ENCODE measurements around the gene UROC1. TPM values are rescaled to one million over a fixed set of nuclear protein-coding genes. Genes with fewer than 3 reads are reported as not detected.

Gene UROC1
- total RNA-seq, 1 experiment from 2014 or later = not detected

GRCh38 chr3:126452213-126452612 lies 65.4 kb downstream of the UROC1 start:
- POLR2A ChIA-PET = no interaction called here
- no peak overlapping the region for H3K27ac Mint-ChIP-seq (ENCODE audit: unreplicated experiment)
- no TSS peak for BruUV-seq (replicated peaks)

DNA sequence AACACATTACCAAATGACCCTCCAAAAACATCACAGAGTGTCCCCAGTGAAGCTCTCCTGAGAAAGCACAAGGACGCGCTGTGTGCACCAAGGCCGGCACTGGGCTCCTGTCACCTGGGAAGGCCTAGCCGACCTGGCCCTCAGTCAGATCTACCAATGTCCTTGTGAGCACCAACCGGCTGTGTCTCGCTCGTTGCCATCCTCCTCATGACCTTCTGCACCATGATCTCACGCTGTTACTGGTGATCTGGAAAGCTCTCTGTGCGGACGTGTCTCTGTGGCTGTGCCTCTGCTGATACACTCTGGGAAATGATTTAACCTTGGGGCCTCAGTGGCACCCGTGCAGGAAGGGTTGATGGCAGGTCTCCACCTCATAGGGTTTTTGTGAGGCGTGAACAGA lies 66.1 kb downstream of the UROC1 start:
- H3K36me3 ChIP-seq (ENCODE audit: control insufficient read depth, insufficient read depth, low read length) = no peaks in the 10 kb centered on the region; the same call in none of the 2 replicates
- no TSS peak for BruUV-seq (replicated peaks)
- Mint-ChIP-seq H3K4me1 (ENCODE audit: low read depth, unreplicated experiment) (no peaks in the 10 kb centered on the region), H3K9me3 (ENCODE audit: unreplicated experiment) (no peaks in the 10 kb centered on the region), H3K4me3 (ENCODE audit: unreplicated experiment) (no peak overlapping the region), H3K27me3 (ENCODE audit: insufficient read depth, unreplicated experiment) (no peaks in the 10 kb centered on the region), H3K27ac (ENCODE audit: unreplicated experiment) (no peak overlapping the region), H3K36me3 (ENCODE audit: insufficient read depth, unreplicated experiment) (peaks cover 38% of the 10 kb centered on the region)
- no peaks in the 10 kb centered on the region for H3K27me3 ChIP-seq (replicated peaks; ENCODE audit: control insufficient read depth, insufficient read depth, low read length)
- POLR2A ChIA-PET = no interaction called here
- no peaks in the 10 kb centered on the region for H3K4me1 ChIP-seq
- H3K9me3 ChIP-seq = no peaks in the 10 kb centered on the region
- intact Hi-C loops (cut with micrococcal nuclease; ENCODE audit: unreplicated experiment) = no loop called here
- DNase-seq = no peak
- TF ChIP-seq, protein P1, sequence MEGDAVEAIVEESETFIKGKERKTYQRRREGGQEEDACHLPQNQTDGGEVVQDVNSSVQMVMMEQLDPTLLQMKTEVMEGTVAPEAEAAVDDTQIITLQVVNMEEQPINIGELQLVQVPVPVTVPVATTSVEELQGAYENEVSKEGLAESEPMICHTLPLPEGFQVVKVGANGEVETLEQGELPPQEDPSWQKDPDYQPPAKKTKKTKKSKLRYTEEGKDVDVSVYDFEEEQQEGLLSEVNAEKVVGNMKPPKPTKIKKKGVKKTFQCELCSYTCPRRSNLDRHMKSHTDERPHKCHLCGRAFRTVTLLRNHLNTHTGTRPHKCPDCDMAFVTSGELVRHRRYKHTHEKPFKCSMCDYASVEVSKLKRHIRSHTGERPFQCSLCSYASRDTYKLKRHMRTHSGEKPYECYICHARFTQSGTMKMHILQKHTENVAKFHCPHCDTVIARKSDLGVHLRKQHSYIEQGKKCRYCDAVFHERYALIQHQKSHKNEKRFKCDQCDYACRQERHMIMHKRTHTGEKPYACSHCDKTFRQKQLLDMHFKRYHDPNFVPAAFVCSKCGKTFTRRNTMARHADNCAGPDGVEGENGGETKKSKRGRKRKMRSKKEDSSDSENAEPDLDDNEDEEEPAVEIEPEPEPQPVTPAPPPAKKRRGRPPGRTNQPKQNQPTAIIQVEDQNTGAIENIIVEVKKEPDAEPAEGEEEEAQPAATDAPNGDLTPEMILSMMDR (IDR thresholded peaks at IDR 0.05; ENCODE audit: insufficient read depth in 1 of 2, low read depth in 1 of 2, low read length in 1 of 2, severe bottlenecking in 1 of 2, unreplicated experiment in 1 of 2) = no peak
- no peak overlapping the region for H3K4me3 ChIP-seq (ENCODE audit: low read depth, low read length)
- CTCF ChIA-PET = no interaction called here

More at GRCh38 chr3:126452213-126452612, 65.4 kb downstream of the UROC1 start:
- CTCF ChIA-PET = no interaction called here
- Histone ChIP-seq H3K9me3 (no peaks in the 10 kb centered on the region), H3K4me1 (no peaks in the 10 kb centered on the region), H3K4me3 (ENCODE audit: low read depth, low read length) (no peak overlapping the region), H3K27me3 (replicated peaks; ENCODE audit: control insufficient read depth, insufficient read depth, low read length) (no peaks in the 10 kb centered on the region), H3K36me3 (ENCODE audit: control insufficient read depth, insufficient read depth, low read length) (no peaks in the 10 kb centered on the region; the same call in none of the 2 replicates)
- no peak for DNase-seq
- Mint-ChIP-seq H3K36me3 (ENCODE audit: insufficient read depth, unreplicated experiment) (peaks cover 45% of the 10 kb centered on the region), H3K9me3 (ENCODE audit: unreplicated experiment) (no peaks in the 10 kb centered on the region), H3K27me3 (ENCODE audit: insufficient read depth, unreplicated experiment) (no peaks in the 10 kb centered on the region), H3K4me1 (ENCODE audit: low read depth, unreplicated experiment) (no peaks in the 10 kb centered on the region), H3K4me3 (ENCODE audit: unreplicated experiment) (no peak overlapping the region)
- TF ChIP-seq, protein P1 (IDR thresholded peaks at IDR 0.05; ENCODE audit: insufficient read depth in 1 of 2, low read depth in 1 of 2, low read length in 1 of 2, severe bottlenecking in 1 of 2, unreplicated experiment in 1 of 2) = no peak
- intact Hi-C loops (cut with micrococcal nuclease; ENCODE audit: unreplicated experiment) = no loop called here

- H3K9me3 Mint-ChIP-seq (ENCODE audit: unreplicated experiment) = no peaks in the 10 kb centered on the region
- no peaks in the 10 kb centered on the region; the same call in none of the 2 replicates for H3K36me3 ChIP-seq (ENCODE audit: control insufficient read depth, insufficient read depth, low read length)
- DNase-seq = no peak
- ChIA-PET POLR2A (no interaction called here), CTCF (no interaction called here)
- intact Hi-C loops (cut with micrococcal nuclease; ENCODE audit: unreplicated experiment) = no loop called here
- H3K4me3 Mint-ChIP-seq (ENCODE audit: unreplicated experiment) = no peak overlapping the region
- peaks cover 35% of the 10 kb centered on the region for H3K36me3 Mint-ChIP-seq (ENCODE audit: insufficient read depth, unreplicated experiment)
- no peaks in the 10 kb centered on the region for H3K9me3 ChIP-seq
- H3K4me1 Mint-ChIP-seq (ENCODE audit: low read depth, unreplicated experiment) = peaks cover 5% of the 10 kb centered on the region
- H3K27me3 Mint-ChIP-seq (ENCODE audit: insufficient read depth, unreplicated experiment) = no peaks in the 10 kb centered on the region
- no TSS peak for BruUV-seq (replicated peaks)
- no peak overlapping the region for H3K4me3 ChIP-seq (ENCODE audit: low read depth, low read length)
- no peaks in the 10 kb centered on the region for H3K27me3 ChIP-seq (replicated peaks; ENCODE audit: control insufficient read depth, insufficient read depth, low read length)
- TF ChIP-seq, protein P1 (IDR thresholded peaks at IDR 0.05; ENCODE audit: insufficient read depth in 1 of 2, low read depth in 1 of 2, low read length in 1 of 2, severe bottlenecking in 1 of 2, unreplicated experiment in 1 of 2) = no peak
- no peak overlapping the region for H3K27ac Mint-ChIP-seq (ENCODE audit: unreplicated experiment)
- H3K4me1 ChIP-seq = peaks cover 5% of the 10 kb centered on the region
Observed at GRCh38 chr3:126450744-126451143, 66.8 kb downstream of the UROC1 start.

All from Caco-2 (cell line).